GM12801 (cell line): ENCODE data around the gene PEF1.

Experiments used
- TF ChIP-seq, protein P1 (sequence below): IDR thresholded peaks from one replicate; pipeline ENCODE4 v1.5.1; 2011; ENCODE audit warnings: control low read depth; ENCODE audit not compliant: insufficient read length; ENCODE audit errors: extremely low read depth

PEF1 gene

DNA sequence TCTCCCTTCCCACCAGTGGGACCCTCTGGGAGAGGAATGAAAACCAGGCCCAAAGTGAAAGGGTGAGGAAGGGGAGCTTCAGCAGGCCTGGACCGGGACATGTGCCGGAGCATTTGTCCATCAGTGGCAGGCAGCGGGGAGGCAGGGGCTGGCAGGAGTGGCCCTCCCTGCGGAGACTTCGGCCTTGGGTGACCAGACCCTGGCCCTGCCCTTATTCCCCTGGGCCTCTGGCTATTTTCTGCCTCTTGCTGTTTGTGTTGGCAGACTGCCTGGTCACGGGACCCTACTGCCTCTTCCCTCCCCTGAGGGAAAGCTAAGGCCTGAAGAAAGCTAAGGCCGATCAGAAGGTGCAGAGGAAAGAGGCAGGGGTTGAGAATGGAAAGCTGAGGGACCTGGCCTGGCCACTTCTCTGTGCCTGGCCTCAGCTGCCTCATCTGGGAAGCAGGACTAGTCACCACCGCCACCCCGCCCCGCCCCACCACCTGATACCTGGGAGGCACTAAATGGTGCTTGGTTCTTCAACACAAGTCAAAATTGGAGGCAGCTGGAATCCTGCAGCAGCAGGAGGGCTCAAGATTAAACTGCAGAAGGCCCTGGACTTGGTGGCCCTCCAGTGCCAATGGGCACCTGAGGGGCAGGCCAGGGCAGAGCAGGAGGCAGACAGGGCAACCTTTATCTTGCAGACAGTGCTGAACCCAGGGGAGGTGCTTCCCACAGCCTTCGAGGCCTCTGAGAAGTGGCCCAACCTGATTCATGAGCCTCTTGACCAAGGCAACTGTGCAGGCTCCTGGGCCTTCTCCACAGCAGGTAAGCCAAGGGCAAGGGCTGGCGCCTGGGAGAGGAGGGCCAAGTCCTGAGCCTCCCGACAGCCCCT is 60.4 kb downstream of the PEF1 start:
- TF ChIP-seq, protein P1, sequence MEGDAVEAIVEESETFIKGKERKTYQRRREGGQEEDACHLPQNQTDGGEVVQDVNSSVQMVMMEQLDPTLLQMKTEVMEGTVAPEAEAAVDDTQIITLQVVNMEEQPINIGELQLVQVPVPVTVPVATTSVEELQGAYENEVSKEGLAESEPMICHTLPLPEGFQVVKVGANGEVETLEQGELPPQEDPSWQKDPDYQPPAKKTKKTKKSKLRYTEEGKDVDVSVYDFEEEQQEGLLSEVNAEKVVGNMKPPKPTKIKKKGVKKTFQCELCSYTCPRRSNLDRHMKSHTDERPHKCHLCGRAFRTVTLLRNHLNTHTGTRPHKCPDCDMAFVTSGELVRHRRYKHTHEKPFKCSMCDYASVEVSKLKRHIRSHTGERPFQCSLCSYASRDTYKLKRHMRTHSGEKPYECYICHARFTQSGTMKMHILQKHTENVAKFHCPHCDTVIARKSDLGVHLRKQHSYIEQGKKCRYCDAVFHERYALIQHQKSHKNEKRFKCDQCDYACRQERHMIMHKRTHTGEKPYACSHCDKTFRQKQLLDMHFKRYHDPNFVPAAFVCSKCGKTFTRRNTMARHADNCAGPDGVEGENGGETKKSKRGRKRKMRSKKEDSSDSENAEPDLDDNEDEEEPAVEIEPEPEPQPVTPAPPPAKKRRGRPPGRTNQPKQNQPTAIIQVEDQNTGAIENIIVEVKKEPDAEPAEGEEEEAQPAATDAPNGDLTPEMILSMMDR: no peak

DNA sequence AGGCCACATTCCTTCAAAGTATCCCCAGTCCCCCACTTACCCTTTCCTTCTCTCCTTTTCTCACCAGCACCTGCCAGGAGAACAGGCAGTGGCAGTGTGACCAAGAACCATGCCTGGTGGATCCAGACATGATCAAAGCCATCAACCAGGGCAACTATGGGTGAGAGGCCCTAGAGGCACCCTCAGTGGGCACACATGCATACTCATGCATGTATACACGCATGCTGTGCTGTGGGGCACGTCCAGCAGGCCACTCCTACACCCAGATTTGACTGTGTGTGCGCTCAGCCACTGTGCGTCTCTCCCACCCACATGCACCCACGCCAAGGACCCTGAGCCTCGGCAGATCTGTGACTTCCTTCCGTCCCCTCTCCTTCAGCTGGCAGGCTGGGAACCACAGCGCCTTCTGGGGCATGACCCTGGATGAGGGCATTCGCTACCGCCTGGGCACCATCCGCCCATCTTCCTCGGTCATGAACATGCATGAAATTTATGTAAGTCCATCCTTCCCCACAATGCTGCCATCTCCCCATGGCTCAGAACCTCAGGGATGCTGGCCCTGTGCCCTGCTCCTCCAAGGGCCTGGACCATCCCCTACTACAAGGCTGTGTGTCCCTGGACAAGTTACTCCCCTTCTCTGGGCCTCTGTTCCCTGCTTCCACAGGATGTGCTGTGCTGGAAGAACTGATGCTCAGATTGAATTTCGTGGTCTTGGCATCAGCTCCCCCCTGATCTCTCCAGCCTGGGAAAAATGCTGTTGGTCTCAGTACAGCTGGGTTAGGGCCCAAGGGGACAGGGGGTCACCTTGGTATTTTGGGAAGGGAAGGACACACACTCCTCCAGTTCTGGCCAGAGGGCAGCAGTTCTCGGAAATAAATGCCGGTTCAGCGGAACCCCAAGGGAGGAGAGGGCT is 61.3 kb downstream of the PEF1 start:
- TF ChIP-seq, protein P1: no peak

DNA sequence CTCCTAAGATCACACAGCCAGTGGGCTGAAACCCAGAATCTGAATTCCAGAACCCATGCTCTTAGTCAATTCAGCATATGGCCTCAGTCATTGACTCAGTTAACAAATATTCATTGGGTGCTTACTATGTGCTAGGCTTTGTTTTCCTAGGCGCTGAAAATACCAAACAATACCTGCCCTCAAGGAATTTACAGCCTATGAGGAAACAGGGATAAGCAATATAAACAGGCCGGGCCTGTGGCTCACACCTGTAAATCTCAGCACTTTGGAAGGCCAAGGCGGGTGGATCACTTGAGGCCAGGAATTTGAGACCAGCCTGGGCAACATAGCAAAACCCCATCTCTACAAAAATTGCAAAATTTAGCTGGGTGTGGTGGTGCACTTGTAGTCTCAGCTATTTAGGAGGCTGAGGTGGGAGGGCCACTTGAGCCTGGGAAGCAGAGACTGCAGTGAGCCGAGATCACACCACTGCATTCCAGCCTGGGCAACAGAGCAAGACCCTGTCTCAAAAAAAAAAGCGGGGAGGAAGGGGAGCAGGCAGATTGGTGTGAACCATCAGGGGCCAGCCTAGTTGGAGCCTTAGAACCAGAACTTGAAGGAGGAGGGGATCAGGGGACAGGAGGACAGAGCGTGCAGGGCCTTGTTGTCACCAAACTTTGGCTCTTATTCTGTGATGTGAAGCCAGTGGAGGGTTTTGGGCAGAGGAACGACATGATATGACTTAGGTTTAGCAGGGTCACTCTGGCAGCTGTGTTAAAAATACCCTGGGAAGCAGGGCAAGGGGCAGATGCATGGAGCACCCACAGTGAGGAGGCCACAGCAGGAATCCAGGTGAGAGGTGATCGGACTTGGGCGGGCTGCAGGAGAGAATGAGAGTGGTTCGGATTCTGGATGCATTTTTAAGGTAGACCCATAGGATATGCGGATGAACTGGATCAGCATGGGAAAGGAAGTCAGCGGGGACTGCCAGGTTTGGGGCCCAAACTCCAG is 62.6 kb downstream of the PEF1 start:
- TF ChIP-seq, protein P1: no peak

DNA sequence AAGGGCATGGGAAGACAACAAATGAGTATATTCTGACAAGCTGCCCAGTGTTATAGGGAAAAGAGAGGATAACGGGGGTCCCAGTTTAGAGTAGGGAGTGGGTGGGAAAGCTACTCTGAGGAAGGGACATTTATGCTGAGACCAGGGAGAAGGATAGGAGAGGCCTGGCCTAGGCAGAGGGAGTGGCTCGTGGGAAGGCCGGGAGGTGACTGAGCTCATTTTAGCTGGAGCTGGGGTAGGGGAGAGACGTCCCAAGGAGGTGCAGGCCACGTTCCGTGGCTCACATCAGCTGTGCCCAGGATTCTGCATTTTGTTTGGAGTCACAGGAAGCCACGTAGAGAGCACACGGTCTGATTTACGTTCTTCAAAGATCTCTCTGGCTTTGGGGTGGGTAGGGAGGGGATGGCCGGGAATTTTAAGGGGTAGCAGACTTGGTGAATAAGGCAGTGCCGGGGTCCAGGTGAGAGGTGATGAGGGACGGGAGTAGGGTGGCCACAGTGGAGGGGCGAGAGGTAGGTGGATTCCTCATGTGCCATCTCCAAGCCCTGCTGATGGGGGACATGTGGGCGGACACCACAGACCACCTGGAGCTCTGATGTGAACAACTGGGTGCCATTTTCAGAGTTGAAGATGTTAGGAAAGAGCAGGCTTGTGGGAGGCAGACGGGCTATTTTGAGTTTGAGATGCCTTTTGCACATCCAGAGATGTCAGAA is 63.6 kb downstream of the PEF1 start:
- TF ChIP-seq, protein P1: no peak

DNA sequence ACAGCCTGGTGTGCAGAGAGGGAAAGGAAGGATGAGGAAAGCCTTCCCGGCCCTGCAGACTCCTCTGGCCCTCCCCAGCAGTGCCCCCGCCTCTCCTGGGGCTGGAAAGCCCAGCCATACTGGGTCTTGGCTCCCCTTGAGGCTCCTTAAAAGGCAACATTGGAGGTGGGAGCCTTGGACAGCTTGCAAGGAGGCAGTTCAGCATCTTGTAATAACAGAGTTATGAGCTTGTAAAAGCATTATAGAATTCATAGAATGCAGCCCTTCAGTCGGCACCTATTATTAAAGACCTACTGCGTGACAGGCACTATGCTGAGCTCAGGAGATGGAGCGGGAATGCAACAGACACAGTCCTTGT is 64.2 kb downstream of the PEF1 start:
- TF ChIP-seq, protein P1: no peak
